Measurements from ENCODE around the gene FOXJ3. TPM values are rescaled to one million over a fixed set of nuclear protein-coding genes. Genes with fewer than 3 reads are reported as not detected.

FOXJ3 gene
- total and polyA plus RNA-seq, 2 of the 13 experiments (the other 11 are each of a cell fraction or from before 2014, with no cell fraction given) = 16.6 to 48.5 TPM

- Histone ChIP-seq H3K9me3 (ENCODE audit: low read length) (no peaks in the 10 kb centered on the region), H3K9ac (ENCODE audit: insufficient read depth, low read depth, low read length) (no peak overlapping the region), H4K20me1 (ENCODE audit: insufficient read depth, low read length) (no peaks in the 10 kb centered on the region), H3K79me2 (ENCODE audit: insufficient read depth, low read length) (no peaks in the 10 kb centered on the region), H3K4me3 (replicated peaks in 1 of 3; ENCODE audit: insufficient read depth in 1 of 3, low read depth in 2 of 3, low read length in 3 of 3) (no peak overlapping the region; a peak in 1 of 6 replicates), H2AFZ (ENCODE audit: low read length) (no peak overlapping the region), H3K36me3 (replicated peaks in 1 of 2; ENCODE audit: control insufficient read depth in 1 of 2, insufficient read depth in 2 of 2, low read length in 2 of 2) (no peaks in the 10 kb centered on the region), H3K4me2 (ENCODE audit: low read depth, low read length) (no peak overlapping the region), H3K4me1 (ENCODE audit: insufficient read depth, low read length) (peaks cover 8% of the 10 kb centered on the region; the same call in 1 of the 2 replicates), H3K27me3 (ENCODE audit: control insufficient read depth in 1 of 2, insufficient read depth in 2 of 2, low read length in 2 of 2) (peaks cover 3 to 46% of the 10 kb centered on the region in 2 experiments; a peak in 3 of 5 replicates), H3K27ac (ENCODE audit: extremely low read length, insufficient read depth, low read length) (no peak overlapping the region)
- POLR2A ChIA-PET = no interaction called here
- DNase-seq (ENCODE audit: low spot score) = no peak
- TF ChIP-seq HMGXB3 (CRISPR knock-in tag; IDR thresholded peaks at IDR 0.05; ENCODE audit: borderline replicate concordance) (no peak), MNT (IDR thresholded peaks at IDR 0.05) (peak; percentile 51)
- peak; percentile 17; the same call in 1 of the 3 replicates for ATAC-seq
- no peak for FAIRE-seq
- 27% methylated on average over 16 of the region's 41 CpGs for WGBS (ENCODE audit: low lambda C conversion rate)
- in situ Hi-C loops (cut with HindIII; ENCODE audit: extremely low pct_ligation_motif_present, low pct_unique_long_range_greater_than_20kb) (loop anchor here (10.0 kb wide), 1 partner anchor 599 kb away; the partner anchor contains the start of gene CLDN19), intact Hi-C loops (cut with micrococcal nuclease; ENCODE audit: unreplicated experiment) (no loop called here)
- no TSS peak for BruUV-seq (replicated peaks)
- CTCF ChIA-PET (ENCODE audit: low intra/inter-chr PET ratio, low total read pairs) = interaction anchor here (2.1 kb wide), 1 partner anchor 27 kb away, joined by 31 read pairs; no protein-coding TSS in a partner anchor
Measured at GRCh38 chr1:42145764-42146625, 189.0 kb downstream of the FOXJ3 start.
